GOT3 (cell line): ENCODE measurements around the gene CTPS1.

Source experiments
- DNase-seq: peaks from one replicate; lab custom pipeline; 2025; ENCODE audit warnings: mixed read lengths; lab: John Stamatoyannopoulos, UW

Gene CTPS1

GRCh38 chr1:41024953-41025352 lies 45.5 kb downstream of the CTPS1 start:
- DNase-seq: no peak

DNA sequence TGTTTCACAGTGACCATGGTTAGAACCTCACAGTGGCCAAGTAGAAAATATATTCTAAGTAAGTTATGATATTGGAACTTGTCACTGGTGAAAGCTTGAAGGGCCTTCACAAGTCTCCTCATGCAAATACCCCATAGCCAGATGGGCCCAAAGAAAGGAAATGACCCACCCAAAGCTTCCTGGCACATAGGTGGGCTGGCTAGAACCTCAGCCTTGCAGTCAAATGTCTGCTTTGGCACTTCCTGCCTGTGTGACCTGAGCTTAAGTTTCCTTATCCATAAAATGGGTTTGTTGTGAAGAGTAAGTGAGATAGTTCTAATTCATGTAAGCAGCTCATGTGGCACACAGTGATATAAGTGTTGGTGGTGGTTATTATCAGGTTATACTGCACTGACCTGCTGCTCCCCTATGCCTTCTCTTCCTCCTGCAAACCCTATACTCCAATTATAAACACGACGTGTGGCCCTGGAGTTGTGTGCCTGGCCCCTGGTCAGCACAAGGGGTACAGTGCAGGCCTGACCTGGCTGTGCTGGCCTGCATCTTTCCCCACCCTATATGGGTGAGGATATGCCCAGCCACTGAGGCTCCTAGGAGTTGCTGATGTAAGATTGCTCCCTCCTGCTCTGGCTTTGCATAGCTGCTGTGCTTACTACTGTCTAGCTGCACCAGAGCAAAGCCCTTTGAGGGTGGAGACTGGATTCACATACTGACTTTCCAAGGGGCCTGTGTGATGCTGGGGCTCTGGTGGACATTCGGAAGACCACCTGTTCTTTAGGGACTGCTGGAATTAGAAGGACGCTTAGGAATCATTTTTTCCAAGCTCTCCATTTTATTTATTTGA lies 46.7 kb downstream of the CTPS1 start:
- DNase-seq: no peak

DNA sequence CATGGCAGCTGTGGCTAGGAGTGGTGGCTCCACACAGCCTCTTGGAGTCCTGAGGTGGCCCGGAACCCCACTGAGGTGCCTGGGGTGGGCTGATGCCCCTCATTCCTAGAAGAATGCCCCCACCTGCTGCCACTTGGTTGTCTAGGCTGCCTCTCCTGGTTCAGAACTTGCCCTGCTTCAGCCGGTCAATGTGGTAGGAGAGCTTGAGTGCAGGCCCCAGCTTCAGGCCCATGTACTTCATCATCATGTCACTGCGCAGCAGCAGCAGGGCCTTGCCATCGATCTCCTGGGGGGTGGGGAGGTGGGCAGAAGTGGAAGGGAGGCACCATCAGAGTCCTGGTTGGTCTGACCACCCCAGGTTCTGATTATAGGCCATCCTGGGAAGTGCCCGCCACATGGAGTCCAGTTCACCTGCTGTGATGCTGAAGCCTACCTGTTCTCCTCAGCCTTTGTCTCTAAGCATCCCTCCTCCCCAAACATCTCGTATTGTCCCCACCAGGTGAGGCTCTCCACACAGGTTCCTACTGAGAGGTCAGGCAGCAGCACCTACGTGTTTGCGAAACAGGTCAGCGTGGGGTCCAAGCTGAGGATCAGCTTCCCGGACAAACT lies 48.6 kb downstream of the CTPS1 start:
- no peak for DNase-seq

GRCh38 chr1:41030872-41031616 lies 51.5 kb downstream of the CTPS1 start:
- DNase-seq: no peak

DNA sequence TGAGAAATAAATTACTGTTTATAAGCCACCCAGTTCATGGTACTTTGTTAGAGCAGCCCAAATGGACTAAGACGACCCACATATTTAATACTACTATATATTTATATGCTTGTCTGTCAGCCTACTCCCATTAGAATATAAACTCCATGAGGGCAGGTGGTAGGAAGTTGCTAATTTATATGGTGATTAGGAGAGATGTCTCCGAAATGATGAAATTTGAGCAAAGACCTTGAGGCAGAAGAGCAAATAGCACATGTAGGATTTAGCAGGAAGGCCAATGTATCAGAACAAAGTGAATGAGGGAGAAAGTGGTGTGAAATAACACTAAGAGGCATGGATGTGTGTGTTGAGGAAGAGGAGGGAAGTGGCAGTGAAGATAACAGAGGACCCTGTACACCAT lies 52.7 kb downstream of the CTPS1 start:
- DNase-seq: no peak

DNA sequence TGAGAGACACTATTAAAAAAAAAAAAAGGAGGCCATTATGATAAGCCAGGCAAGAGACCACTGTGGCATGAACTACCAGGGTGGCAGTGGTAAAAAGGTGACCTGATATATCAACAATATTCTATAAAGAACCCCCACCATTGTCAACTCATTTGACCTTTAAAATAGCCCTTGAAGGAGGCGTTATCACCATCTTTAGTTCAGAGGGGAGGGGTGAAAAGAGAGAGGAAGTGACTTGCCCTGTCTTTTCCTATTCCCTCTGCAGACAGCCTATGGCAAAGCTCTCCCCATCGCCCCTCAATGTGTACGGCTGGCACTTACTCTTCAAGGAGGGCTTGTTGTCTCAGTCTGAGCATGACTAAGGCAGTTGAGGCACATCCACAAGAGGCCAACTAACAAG lies 53.8 kb downstream of the CTPS1 start:
- DNase-seq: no peak

GRCh38 chr1:41037116-41037903 lies 57.8 kb downstream of the CTPS1 start:
- DNase-seq: no peak

GRCh38 chr1:41038110-41038509 lies 58.6 kb downstream of the CTPS1 start:
- no peak for DNase-seq

DNA sequence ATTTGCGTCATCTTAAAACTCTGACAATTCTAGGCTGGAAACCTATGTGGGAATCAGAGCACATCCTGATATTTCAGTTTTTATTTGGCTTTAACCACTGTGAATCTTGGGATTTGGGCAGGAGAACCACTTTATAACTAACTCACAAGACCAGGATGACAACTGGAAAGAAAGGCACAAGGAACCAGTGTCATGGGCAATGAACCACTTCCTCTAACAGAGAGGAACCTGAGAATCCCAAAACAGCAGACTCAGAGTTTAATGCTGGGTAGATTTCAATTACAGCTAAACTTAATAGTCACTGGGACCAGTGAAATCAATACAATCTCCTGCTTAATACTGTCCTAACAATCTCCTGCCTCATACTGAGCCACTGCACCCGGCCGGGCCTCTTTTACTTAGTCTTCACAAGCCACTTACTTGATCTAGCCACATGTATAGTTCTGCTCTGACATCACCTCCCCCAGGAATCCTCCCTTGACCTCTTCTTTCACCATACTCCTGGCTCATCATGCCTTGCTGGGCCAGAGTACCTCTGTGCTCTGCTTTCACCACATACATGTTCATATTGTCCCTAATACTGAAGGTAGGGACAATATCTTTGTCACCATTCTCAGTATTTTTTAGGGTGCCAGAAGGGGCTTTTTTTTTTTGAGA lies 62.2 kb downstream of the CTPS1 start:
- DNase-seq: no peak

DNA sequence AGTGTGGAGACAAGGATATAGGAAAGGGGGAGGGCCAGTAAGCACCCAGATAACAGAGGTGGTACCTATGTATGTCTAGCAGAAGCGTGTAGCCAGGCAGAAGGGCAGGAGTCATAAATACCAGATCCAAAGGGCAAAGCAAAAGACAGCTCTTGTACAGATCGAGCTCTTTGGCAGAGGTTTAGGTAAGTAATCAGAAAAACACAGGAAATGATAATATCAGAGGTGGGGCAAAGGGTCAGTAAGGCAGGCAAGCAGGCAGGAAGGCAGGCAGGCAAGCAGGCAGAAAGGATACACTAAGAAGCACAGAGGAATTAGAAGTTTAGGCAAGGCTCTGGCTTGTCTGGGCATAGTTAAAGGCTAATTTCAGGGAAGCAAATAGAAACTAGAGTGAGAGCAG lies 64.7 kb downstream of the CTPS1 start:
- DNase-seq: no peak

- DNase-seq: no peak
Observed at GRCh38 chr1:41045740-41046139, 66.2 kb downstream of the CTPS1 start.

DNA sequence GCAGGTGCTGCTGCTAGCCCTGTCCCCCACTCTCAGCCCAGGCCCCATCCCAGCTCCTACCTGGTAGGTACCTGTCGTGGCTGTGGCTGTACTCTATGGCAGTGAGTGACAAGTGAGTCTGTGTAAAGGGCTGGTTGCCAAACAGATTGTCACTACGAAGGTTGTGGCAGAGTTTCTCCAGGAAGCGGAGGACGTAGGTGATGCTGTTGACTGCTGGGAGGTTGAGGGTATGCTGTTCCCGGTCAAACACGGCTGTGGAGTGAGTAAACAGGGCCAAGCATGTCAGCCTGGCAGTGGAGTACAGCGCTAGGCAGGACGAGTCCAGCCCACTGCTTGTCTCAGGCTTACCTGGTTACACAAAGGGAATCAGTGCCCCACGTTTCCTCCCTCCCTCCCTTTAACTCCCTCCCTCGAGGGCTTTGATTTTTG lies 66.9 kb downstream of the CTPS1 start:
- DNase-seq: no peak

DNA sequence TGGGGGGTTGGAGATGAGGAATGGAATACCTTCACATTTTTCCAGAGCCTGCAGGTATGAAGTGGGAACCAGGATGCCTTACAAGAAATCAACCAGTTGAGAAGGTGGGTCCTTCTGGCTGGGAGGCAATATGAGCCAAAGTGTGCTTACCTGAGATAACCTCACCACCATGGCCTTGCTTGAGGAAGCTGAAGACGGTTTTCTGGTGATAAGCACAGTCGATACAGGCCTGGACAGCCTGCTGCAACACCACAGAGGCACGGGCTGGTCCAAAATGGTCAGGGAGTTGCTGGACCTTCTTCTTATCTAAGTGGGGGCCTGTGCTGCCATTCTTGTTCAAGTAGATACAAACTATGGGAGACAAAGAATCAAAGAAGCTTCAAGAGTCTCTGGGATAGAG lies 69.0 kb downstream of the CTPS1 start:
- no peak for DNase-seq

DNA sequence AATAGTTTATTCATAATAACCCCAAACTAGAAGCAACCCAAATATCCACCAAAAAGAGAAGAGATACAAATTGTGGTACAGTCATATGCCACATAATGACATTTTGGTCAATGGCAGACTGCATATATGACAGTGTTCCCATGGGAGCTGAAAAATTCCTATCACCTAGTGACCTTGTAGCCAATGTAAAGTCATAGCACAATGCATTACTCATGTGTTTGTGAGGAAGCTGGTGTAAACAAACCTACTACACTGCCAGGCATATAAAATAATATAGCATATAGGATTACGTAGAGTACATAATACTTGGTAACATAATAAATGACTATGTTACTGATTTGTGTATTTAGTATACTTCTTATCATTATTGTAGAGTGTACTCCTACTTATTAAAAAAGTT lies 71.5 kb downstream of the CTPS1 start:
- no peak for DNase-seq

DNA sequence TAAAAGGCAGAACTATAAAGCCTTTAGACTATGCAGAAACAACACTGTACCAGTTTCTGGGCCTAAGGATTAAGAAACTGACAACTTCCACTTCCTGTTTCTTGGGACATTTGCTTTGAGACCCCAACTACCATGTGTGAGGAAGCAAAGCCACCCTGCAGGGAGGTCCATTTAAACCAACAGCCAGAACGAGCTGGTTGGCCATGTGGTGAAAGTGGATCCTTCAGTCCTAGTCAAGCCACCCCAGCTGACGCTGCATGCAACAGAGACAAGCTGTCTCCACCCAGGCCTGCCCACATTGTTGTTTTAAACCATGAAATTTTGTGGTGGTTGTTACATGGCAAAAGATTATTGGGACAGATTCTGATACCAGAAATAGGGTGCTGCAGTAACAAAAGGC lies 73.8 kb downstream of the CTPS1 start:
- no peak for DNase-seq

GRCh38 chr1:41056907-41057306 lies 77.4 kb downstream of the CTPS1 start:
- DNase-seq: no peak
